ENCODE results near the gene NRAP. TPM values are rescaled to one million over a fixed set of nuclear protein-coding genes. Genes with fewer than 3 reads are reported as not detected.
A peak's percentile ranks its signal among the peaks of the same experiment; 100 is the strongest.

Gene NRAP
- total and polyA plus RNA-seq, 2 experiments from 2014 or later = 0.04 TPM; not detected in 1

- Histone ChIP-seq H3K9me3 (ENCODE audit: low read depth) (no peaks in the 10 kb centered on the region), H3K27me3 (no peaks in the 10 kb centered on the region), H3K4me3 (no peak overlapping the region), H3K36me3 (replicated peaks; ENCODE audit: insufficient read depth, low read depth) (no peaks in the 10 kb centered on the region), H4K20me1 (ENCODE audit: insufficient read depth, poor library complexity, severe bottlenecking) (no peaks in the 10 kb centered on the region), H3K9me2 (replicated peaks; ENCODE audit: insufficient read depth) (no peaks in the 10 kb centered on the region), H2AFZ (no peak overlapping the region), H3K79me2 (peaks cover 28% of the 10 kb centered on the region), H3K4me1 (ENCODE audit: insufficient read depth) (peaks cover 7% of the 10 kb centered on the region), H3K4me2 (no peak overlapping the region), H3K27ac (no peak overlapping the region)
- no peak for DNase-seq (ENCODE audit: low spot score)
- 8% methylated on average over 1 of the region's 1 CpG for WGBS (ENCODE audit: low lambda C conversion rate, missing lambda C conversion rate)
- TF ChIP-seq EZH2phosphoT487 (IDR thresholded peaks at IDR 0.05; ENCODE audit: low read depth, severe bottlenecking, unreplicated experiment) = no peak
- no peak for TF ChIP-seq CTCF (IDR thresholded peaks at IDR 0.05; ENCODE audit: poor library complexity)
- no peak for TF ChIP-seq EZH2 (IDR thresholded peaks at IDR 0.05; ENCODE audit: borderline replicate concordance)
Measured at GRCh38 chr10:113565364-113565763, 98.5 kb downstream of the NRAP start.

- Histone ChIP-seq H3K79me2 (peaks cover 47% of the 10 kb centered on the region), H3K4me2 (peak overlapping the region; percentile 77), H3K9me3 (ENCODE audit: low read depth) (no peaks in the 10 kb centered on the region), H3K36me3 (replicated peaks; ENCODE audit: insufficient read depth, low read depth) (no peaks in the 10 kb centered on the region), H3K9me2 (replicated peaks; ENCODE audit: insufficient read depth) (no peaks in the 10 kb centered on the region), H3K4me3 (no peak overlapping the region), H3K27me3 (no peaks in the 10 kb centered on the region), H4K20me1 (ENCODE audit: insufficient read depth, poor library complexity, severe bottlenecking) (no peaks in the 10 kb centered on the region), H3K27ac (peak overlapping the region; percentile 10), H3K4me1 (ENCODE audit: insufficient read depth) (peaks cover 7% of the 10 kb centered on the region), H2AFZ (peak overlapping the region; percentile 24)
- peak; percentile 89 for DNase-seq (ENCODE audit: low spot score)
- no peak for TF ChIP-seq EZH2phosphoT487 (IDR thresholded peaks at IDR 0.05; ENCODE audit: low read depth, severe bottlenecking, unreplicated experiment)
- peak; percentile 96 for TF ChIP-seq CTCF (IDR thresholded peaks at IDR 0.05; ENCODE audit: poor library complexity)
- 13% methylated on average over 18 of the region's 18 CpGs for WGBS (ENCODE audit: low lambda C conversion rate, missing lambda C conversion rate)
Measured at GRCh38 chr10:113563306-113564088, 100.3 kb downstream of the NRAP start.

DNA sequence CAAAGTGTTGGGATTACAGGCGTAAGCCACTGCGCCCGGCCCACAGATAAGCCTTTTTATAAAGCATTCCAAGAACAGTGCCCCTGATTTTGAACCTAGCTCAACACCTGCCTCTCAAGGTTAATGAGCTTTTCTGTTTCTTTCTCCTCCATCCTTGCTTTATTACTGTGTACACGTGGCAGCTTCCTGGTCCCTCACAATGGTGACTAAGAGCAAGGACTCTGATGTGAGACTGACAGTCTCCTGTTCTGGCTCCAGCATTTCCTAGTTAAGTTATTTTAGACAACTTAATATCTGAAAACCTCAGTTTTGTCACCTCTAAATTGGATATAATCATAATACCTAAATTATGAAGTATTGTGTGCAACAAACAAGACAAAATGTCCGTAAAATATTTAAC lies 101.1 kb downstream of the NRAP start:
- peak overlapping the region; percentile 24 for H2AFZ ChIP-seq
- H3K4me2 ChIP-seq = peak overlapping the region; percentile 77
- peak; percentile 32 for DNase-seq (ENCODE audit: low spot score)
- peak overlapping the region; percentile 10 for H3K27ac ChIP-seq
- no peaks in the 10 kb centered on the region for H3K9me3 ChIP-seq (ENCODE audit: low read depth)
- H3K9me2 ChIP-seq (replicated peaks; ENCODE audit: insufficient read depth) = no peaks in the 10 kb centered on the region
- no peaks in the 10 kb centered on the region for H3K36me3 ChIP-seq (replicated peaks; ENCODE audit: insufficient read depth, low read depth)
- no peak for TF ChIP-seq CTCF (IDR thresholded peaks at IDR 0.05; ENCODE audit: poor library complexity)
- no peak for TF ChIP-seq EZH2 (IDR thresholded peaks at IDR 0.05; ENCODE audit: borderline replicate concordance)
- no peak for TF ChIP-seq EZH2phosphoT487 (IDR thresholded peaks at IDR 0.05; ENCODE audit: low read depth, severe bottlenecking, unreplicated experiment)
- H3K4me1 ChIP-seq (ENCODE audit: insufficient read depth) = peaks cover 12% of the 10 kb centered on the region
- peaks cover 55% of the 10 kb centered on the region for H3K79me2 ChIP-seq
- 60% methylated on average over 5 of the region's 5 CpGs for WGBS (ENCODE audit: low lambda C conversion rate, missing lambda C conversion rate)
- H3K4me3 ChIP-seq = no peak overlapping the region
- no peaks in the 10 kb centered on the region for H4K20me1 ChIP-seq (ENCODE audit: insufficient read depth, poor library complexity, severe bottlenecking)
- H3K27me3 ChIP-seq = no peaks in the 10 kb centered on the region

Measured in hepatocyte (in vitro differentiated cells).